ENCODE data around the gene SULF2.
A peak's percentile ranks its signal among the peaks of the same experiment; 100 is the strongest.

Gene SULF2

GRCh38 chr20:47737923-47738322, 47.4 kb downstream of the SULF2 start:
- Histone ChIP-seq H3K9me3 (ENCODE audit: control insufficient read depth in 2 of 2, low read length in 2 of 2) (no peaks in the 10 kb centered on the region), H3K36me3 (ENCODE audit: control insufficient read depth in 2 of 2, insufficient read depth in 2 of 2, low read length in 2 of 2) (peaks cover 0 to 2% of the 10 kb centered on the region in 2 donors), H3K27me3 (ENCODE audit: control insufficient read depth in 2 of 2, insufficient read depth in 2 of 2, low read length in 2 of 2) (no peaks in the 10 kb centered on the region), H3K27ac (ENCODE audit: low read depth in 2 of 2, low read length in 2 of 2) (no peak overlapping the region), H3K4me3 (ENCODE audit: low read length in 2 of 2) (no peak overlapping the region), H3K9ac (ENCODE audit: low read depth in 1 of 2, low read length in 2 of 2) (no peak overlapping the region), H3K4me1 (ENCODE audit: control insufficient read depth in 2 of 2, insufficient read depth in 2 of 2, low read length in 2 of 2) (no peaks in the 10 kb centered on the region)

- Histone ChIP-seq H3K36me3 (ENCODE audit: control insufficient read depth in 2 of 2, insufficient read depth in 2 of 2, low read length in 2 of 2) (peaks cover 2 to 4% of the 10 kb centered on the region in 2 donors), H3K9ac (ENCODE audit: low read depth in 1 of 2, low read length in 2 of 2) (no peak overlapping the region), H3K4me1 (ENCODE audit: control insufficient read depth in 2 of 2, insufficient read depth in 2 of 2, low read length in 2 of 2) (no peaks in the 10 kb centered on the region), H3K27me3 (ENCODE audit: control insufficient read depth in 2 of 2, insufficient read depth in 2 of 2, low read length in 2 of 2) (no peaks in the 10 kb centered on the region), H3K9me3 (ENCODE audit: control insufficient read depth in 2 of 2, low read length in 2 of 2) (no peaks in the 10 kb centered on the region), H3K27ac (ENCODE audit: low read depth in 2 of 2, low read length in 2 of 2) (no peak overlapping the region), H3K4me3 (ENCODE audit: low read length in 2 of 2) (no peak overlapping the region)
Measured at GRCh38 chr20:47736570-47737152, 48.6 kb downstream of the SULF2 start.

- Histone ChIP-seq H3K4me1 (ENCODE audit: control insufficient read depth in 2 of 2, insufficient read depth in 2 of 2, low read length in 2 of 2) (no peaks in the 10 kb centered on the region), H3K27ac (ENCODE audit: low read depth in 2 of 2, low read length in 2 of 2) (no peak overlapping the region), H3K9me3 (ENCODE audit: control insufficient read depth in 2 of 2, low read length in 2 of 2) (no peaks in the 10 kb centered on the region), H3K9ac (ENCODE audit: low read depth in 1 of 2, low read length in 2 of 2) (no peak overlapping the region), H3K36me3 (ENCODE audit: control insufficient read depth in 2 of 2, insufficient read depth in 2 of 2, low read length in 2 of 2) (peaks cover 2 to 4% of the 10 kb centered on the region in 2 donors), H3K4me3 (ENCODE audit: low read length in 2 of 2) (no peak overlapping the region), H3K27me3 (ENCODE audit: control insufficient read depth in 2 of 2, insufficient read depth in 2 of 2, low read length in 2 of 2) (no peaks in the 10 kb centered on the region)
Measured at GRCh38 chr20:47735412-47736400, 49.6 kb downstream of the SULF2 start.

- no peaks in the 10 kb centered on the region for H3K27me3 ChIP-seq (ENCODE audit: control insufficient read depth in 2 of 2, insufficient read depth in 2 of 2, low read length in 2 of 2)
- peaks cover 2 to 4% of the 10 kb centered on the region in 2 donors for H3K36me3 ChIP-seq (ENCODE audit: control insufficient read depth in 2 of 2, insufficient read depth in 2 of 2, low read length in 2 of 2)
- H3K4me3 ChIP-seq (ENCODE audit: low read length in 2 of 2) = no peak overlapping the region
- no peak overlapping the region for H3K9ac ChIP-seq (ENCODE audit: low read depth in 1 of 2, low read length in 2 of 2)
- H3K4me1 ChIP-seq (ENCODE audit: control insufficient read depth in 2 of 2, insufficient read depth in 2 of 2, low read length in 2 of 2) = no peaks in the 10 kb centered on the region
- no peaks in the 10 kb centered on the region for H3K9me3 ChIP-seq (ENCODE audit: control insufficient read depth in 2 of 2, low read length in 2 of 2)
- H3K27ac ChIP-seq (ENCODE audit: low read depth in 2 of 2, low read length in 2 of 2) = no peak overlapping the region
Measured at GRCh38 chr20:47734870-47735269, 50.4 kb downstream of the SULF2 start.

GRCh38 chr20:47733892-47734291, 51.4 kb downstream of the SULF2 start:
- Histone ChIP-seq H3K27me3 (ENCODE audit: control insufficient read depth in 2 of 2, insufficient read depth in 2 of 2, low read length in 2 of 2) (no peaks in the 10 kb centered on the region), H3K9me3 (ENCODE audit: control insufficient read depth in 2 of 2, low read length in 2 of 2) (no peaks in the 10 kb centered on the region), H3K36me3 (ENCODE audit: control insufficient read depth in 2 of 2, insufficient read depth in 2 of 2, low read length in 2 of 2) (peaks cover 2 to 4% of the 10 kb centered on the region in 2 donors), H3K27ac (ENCODE audit: low read depth in 2 of 2, low read length in 2 of 2) (no peak overlapping the region), H3K4me1 (ENCODE audit: control insufficient read depth in 2 of 2, insufficient read depth in 2 of 2, low read length in 2 of 2) (no peaks in the 10 kb centered on the region), H3K4me3 (ENCODE audit: low read length in 2 of 2) (no peak overlapping the region), H3K9ac (ENCODE audit: low read depth in 1 of 2, low read length in 2 of 2) (no peak overlapping the region)

- no peak overlapping the region for H3K27ac ChIP-seq (ENCODE audit: low read depth in 2 of 2, low read length in 2 of 2)
- peaks cover 0 to 4% of the 10 kb centered on the region in 2 donors for H3K36me3 ChIP-seq (ENCODE audit: control insufficient read depth in 2 of 2, insufficient read depth in 2 of 2, low read length in 2 of 2)
- no peaks in the 10 kb centered on the region for H3K9me3 ChIP-seq (ENCODE audit: control insufficient read depth in 2 of 2, low read length in 2 of 2)
- H3K9ac ChIP-seq (ENCODE audit: low read depth in 1 of 2, low read length in 2 of 2) = no peak overlapping the region
- H3K4me1 ChIP-seq (ENCODE audit: control insufficient read depth in 2 of 2, insufficient read depth in 2 of 2, low read length in 2 of 2) = peaks cover 3 to 12% of the 10 kb centered on the region in 2 donors
- no peaks in the 10 kb centered on the region for H3K27me3 ChIP-seq (ENCODE audit: control insufficient read depth in 2 of 2, insufficient read depth in 2 of 2, low read length in 2 of 2)
- no peak overlapping the region for H3K4me3 ChIP-seq (ENCODE audit: low read length in 2 of 2)
Measured at GRCh38 chr20:47730744-47731143, 54.5 kb downstream of the SULF2 start.

GRCh38 chr20:47729472-47729871, 55.8 kb downstream of the SULF2 start:
- Histone ChIP-seq H3K4me1 (ENCODE audit: control insufficient read depth in 2 of 2, insufficient read depth in 2 of 2, low read length in 2 of 2) (peaks cover 3 to 15% of the 10 kb centered on the region in 2 donors), H3K9me3 (ENCODE audit: control insufficient read depth in 2 of 2, low read length in 2 of 2) (no peaks in the 10 kb centered on the region), H3K27me3 (ENCODE audit: control insufficient read depth in 2 of 2, insufficient read depth in 2 of 2, low read length in 2 of 2) (no peaks in the 10 kb centered on the region), H3K9ac (ENCODE audit: low read depth in 1 of 2, low read length in 2 of 2) (no peak overlapping the region), H3K36me3 (ENCODE audit: control insufficient read depth in 2 of 2, insufficient read depth in 2 of 2, low read length in 2 of 2) (peaks cover 0 to 4% of the 10 kb centered on the region in 2 donors), H3K4me3 (ENCODE audit: low read length in 2 of 2) (no peak overlapping the region), H3K27ac (ENCODE audit: low read depth in 2 of 2, low read length in 2 of 2) (no peak overlapping the region)

GRCh38 chr20:47727909-47728361, 57.3 kb downstream of the SULF2 start:
- H3K36me3 ChIP-seq (ENCODE audit: control insufficient read depth in 2 of 2, insufficient read depth in 2 of 2, low read length in 2 of 2) = peaks cover 0 to 4% of the 10 kb centered on the region in 2 donors
- peak overlapping the region in 1 of 2 donors; percentile 62 for H3K4me3 ChIP-seq (ENCODE audit: low read length in 2 of 2)
- H3K27ac ChIP-seq (ENCODE audit: low read depth in 2 of 2, low read length in 2 of 2) = peak overlapping the region; percentile 31 to 58

GRCh38 chr20:47727170-47727880, 58.0 kb downstream of the SULF2 start:
- peak overlapping the region; percentile 45 to 58 for H3K27ac ChIP-seq (ENCODE audit: low read depth in 2 of 2, low read length in 2 of 2)
- H3K4me1 ChIP-seq (ENCODE audit: control insufficient read depth in 2 of 2, insufficient read depth in 2 of 2, low read length in 2 of 2) = peaks cover 3 to 15% of the 10 kb centered on the region in 2 donors
- H3K4me3 ChIP-seq (ENCODE audit: low read length in 2 of 2) = peak overlapping the region in 1 of 2 donors; percentile 62
- H3K27me3 ChIP-seq (ENCODE audit: control insufficient read depth in 2 of 2, insufficient read depth in 2 of 2, low read length in 2 of 2) = no peaks in the 10 kb centered on the region
- no peaks in the 10 kb centered on the region for H3K9me3 ChIP-seq (ENCODE audit: control insufficient read depth in 2 of 2, low read length in 2 of 2)
- H3K9ac ChIP-seq (ENCODE audit: low read depth in 1 of 2, low read length in 2 of 2) = peak overlapping the region in 1 of 2 donors; percentile 17
- H3K36me3 ChIP-seq (ENCODE audit: control insufficient read depth in 2 of 2, insufficient read depth in 2 of 2, low read length in 2 of 2) = peaks cover 0 to 4% of the 10 kb centered on the region in 2 donors

More at GRCh38 chr20:47727909-47728361, 57.3 kb downstream of the SULF2 start:
- no peaks in the 10 kb centered on the region for H3K9me3 ChIP-seq (ENCODE audit: control insufficient read depth in 2 of 2, low read length in 2 of 2)
- peak overlapping the region in 1 of 2 donors; percentile 17 for H3K9ac ChIP-seq (ENCODE audit: low read depth in 1 of 2, low read length in 2 of 2)
- no peaks in the 10 kb centered on the region for H3K27me3 ChIP-seq (ENCODE audit: control insufficient read depth in 2 of 2, insufficient read depth in 2 of 2, low read length in 2 of 2)
- H3K4me1 ChIP-seq (ENCODE audit: control insufficient read depth in 2 of 2, insufficient read depth in 2 of 2, low read length in 2 of 2) = peaks cover 3 to 15% of the 10 kb centered on the region in 2 donors

Data from mucosa of rectum (tissue), 2 donors.